ENCODE data around the gene CCDC116.
A peak's percentile ranks its signal among the peaks of the same experiment; 100 is the strongest.
"Not testable (repeated sequence)": the region's sequence is repeated elsewhere in the genome, so short reads cannot be mapped to it uniquely, and the experiment has no call there.

Gene CCDC116

GRCh38 chr22:21609556-21610157 lies 22.9 kb upstream of the CCDC116 start:
- not testable (repeated sequence) for DNase-seq (ENCODE audit: low read depth in 4 of 4, low spot score in 1 of 4)

- no peak for DNase-seq (ENCODE audit: low read depth in 4 of 4, low spot score in 1 of 4)
These were observed 21.2 kb upstream of the CCDC116 start for GRCh38 chr22:21611210-21611977.

DNA sequence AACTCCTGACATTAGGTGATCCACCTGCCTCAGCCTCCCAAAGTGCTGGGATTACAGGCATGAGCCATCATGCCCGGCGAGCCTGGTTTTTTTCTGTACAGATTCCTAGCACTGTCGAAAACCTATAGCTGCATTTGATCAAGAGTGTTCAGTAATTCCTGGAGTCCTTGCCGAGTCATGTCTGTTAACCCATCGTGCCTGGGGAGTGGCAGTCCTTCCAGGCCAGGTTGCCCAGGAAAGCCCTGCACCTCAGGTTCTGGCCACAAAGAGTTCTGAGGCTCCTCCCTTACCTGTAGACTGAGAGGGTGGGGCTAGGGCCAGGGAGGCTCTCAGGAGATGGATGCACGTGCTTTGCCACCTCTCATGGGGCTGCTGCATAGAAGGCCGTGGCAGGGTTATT lies 19.7 kb upstream of the CCDC116 start:
- DNase-seq (ENCODE audit: low read depth in 4 of 4, low spot score in 1 of 4): no peak

DNA sequence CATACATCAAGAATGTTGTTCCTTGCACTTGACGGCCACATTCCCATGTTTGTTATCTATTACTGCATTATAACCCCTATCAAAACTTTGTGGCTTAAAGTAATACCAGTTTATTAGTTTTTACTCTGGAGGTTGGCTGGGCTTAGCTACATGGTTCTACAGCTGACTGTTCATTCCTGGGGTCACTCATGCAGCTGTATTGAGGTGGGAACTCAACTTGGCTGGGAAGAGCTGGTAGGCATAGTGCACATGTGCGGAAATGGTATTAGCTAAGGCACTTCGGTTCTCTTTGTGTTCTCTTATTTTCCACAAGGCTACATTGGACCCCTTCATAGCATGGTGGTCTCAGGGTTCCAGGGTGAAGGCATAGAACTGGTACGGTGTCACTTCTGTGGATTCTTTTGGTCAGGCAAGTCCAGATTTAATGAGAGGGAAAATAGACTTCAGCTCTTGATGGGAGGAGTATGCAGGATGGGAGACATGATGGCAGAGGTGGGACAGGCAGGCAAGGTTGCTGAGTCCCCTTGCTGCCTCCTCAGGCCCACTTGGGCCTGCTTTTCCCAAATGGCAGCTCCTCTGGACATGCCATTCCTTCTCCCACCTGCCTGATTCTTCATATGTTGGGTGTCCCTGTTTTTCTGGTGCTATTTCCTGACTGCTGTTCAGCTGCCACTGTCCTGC lies 18.9 kb upstream of the CCDC116 start:
- DNase-seq (ENCODE audit: low read depth in 4 of 4, low spot score in 1 of 4): no peak

DNA sequence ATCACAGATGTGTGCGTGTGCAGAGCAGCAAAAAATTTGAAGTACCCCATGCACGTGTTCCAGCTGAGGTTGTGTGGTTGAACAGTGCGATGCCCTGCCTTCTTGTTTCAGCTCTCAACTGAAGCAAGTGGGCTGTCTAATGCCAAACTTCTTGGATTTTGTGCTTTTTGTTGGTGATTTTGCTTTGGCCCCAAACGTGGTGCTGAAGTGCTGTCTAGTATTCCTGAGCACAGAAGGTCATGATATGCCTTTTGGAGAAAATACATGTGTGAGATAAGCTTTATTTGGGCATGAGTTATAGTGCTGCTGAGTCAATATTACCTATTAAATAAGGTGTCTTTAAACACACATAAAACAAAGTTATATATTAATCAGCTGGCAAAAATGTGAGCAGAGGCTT lies 16.8 kb upstream of the CCDC116 start:
- DNase-seq (ENCODE audit: low read depth in 4 of 4, low spot score in 1 of 4): no peak

DNA sequence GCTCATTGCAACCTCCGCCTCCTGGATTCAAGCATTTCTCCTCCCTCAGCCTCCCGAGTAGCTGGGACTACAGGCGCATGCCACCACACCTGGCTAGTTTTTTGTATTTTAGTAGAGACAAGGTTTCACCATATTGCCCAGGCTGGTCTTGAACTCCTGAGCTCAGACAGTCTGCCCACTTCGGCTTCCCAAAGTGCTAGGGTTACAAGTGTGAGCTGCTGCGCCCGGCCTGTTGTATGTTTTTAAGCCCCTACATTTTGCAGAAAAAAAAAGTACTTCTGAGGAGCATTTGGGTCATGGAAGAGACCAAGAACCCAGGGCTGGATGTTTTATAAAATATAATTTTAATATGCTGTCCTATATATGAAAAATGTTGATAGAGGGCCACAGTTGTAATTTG lies 15.2 kb upstream of the CCDC116 start:
- not testable (repeated sequence) for DNase-seq (ENCODE audit: low read depth in 4 of 4, low spot score in 1 of 4)

DNA sequence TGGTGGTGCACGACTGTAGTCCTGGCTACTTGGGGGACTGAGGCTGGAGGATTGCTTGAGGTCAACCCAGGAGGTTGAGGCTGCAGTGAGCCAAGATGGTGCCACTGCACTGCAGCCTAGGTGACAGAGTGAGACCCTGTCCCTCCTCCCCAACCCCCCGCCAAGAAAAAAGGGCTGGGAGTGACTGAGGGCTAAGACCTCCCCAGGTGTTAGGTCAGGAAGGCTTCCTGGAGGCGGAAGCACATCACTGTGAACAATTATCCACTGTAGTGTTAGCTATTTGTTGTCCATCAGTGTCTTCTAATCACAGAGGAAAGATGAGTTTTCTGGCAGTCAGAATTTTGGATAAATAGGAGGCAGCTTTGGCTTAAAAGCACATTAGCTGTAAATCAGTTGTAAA lies 11.5 kb upstream of the CCDC116 start:
- DNase-seq (ENCODE audit: low read depth in 4 of 4, low spot score in 1 of 4): no peak

DNA sequence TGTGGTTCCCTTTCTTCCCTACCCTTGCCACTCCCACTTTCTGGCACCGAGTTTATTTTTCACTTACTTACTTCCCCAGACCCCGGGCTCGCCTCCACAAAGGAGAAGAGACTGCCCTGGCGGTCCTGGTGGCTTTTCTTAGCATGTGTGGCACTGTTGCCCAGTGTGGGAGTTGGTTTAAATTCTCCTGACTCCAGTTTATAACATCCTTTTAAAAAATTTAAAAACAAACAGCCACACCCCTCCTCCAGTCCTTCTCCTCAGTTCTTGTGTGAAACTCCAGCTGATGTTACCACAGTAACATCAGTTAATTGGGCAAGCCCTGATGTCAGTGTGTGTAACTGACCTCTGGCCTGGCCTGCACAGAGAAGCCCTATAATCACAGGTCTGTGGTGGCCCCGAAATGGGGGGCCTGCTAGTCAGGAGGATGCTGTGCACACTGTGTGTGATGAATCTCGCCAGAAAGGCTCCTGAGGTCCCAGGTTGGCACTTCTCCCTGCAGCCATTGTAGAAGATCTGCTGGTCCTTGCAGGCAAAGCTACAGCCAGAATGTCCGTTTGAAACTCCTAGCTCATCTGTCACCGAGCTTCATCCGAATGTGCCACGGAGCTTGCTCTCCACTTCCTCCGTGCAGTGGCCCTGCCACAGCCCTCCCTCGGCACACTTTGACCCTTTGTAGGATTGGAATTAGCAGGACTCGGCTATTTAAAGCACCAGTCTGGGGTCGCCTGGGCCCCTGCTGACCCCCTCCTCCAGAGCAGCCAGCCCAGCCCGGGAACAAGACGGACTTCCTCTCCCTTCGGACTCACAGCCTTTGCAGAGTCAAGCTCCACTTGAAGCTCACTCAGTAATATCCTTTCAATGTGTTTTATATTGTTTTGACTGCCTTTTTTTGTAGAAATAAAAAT lies 10.3 kb upstream of the CCDC116 start:
- no peak for DNase-seq (ENCODE audit: low read depth in 4 of 4, low spot score in 1 of 4)

DNA sequence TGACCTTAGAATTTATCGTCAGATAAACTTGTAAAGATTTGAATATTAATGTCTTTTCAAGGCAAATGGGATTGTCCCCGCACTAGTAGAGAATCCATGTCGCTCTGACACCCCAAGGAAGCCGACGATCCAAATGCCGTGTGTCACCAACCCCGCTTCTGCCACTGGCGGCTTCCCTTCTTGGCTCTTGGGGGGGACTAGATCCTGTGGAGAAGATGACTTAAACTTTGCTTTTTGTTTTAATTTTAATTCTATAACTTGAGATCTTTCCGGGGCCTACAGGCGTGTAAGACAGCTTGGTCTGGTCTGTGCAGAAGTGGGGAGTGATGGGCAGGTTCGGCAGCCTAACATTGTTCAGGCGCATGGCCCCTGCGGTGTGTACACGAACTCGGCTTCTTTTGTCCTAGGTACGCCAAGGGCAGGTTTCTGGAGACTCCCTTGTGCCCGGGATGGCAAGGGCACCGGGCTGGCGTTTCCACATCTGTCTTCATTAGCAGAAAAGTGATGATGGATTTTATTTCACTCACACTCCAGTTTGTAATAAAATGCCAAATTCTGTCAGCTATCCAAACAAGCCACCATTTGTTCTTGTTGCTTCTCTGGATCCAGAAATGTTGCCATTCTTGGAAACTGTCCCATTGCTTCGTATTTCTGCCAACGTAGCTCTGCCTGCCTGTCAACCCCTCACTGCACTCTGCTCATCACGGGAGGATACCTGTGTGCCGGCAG lies 9.5 kb upstream of the CCDC116 start:
- DNase-seq (ENCODE audit: low read depth in 4 of 4, low spot score in 1 of 4): no peak

- no peak for DNase-seq (ENCODE audit: low read depth in 4 of 4, low spot score in 1 of 4)
These were observed 9.0 kb upstream of the CCDC116 start for GRCh38 chr22:21623648-21623970.

DNA sequence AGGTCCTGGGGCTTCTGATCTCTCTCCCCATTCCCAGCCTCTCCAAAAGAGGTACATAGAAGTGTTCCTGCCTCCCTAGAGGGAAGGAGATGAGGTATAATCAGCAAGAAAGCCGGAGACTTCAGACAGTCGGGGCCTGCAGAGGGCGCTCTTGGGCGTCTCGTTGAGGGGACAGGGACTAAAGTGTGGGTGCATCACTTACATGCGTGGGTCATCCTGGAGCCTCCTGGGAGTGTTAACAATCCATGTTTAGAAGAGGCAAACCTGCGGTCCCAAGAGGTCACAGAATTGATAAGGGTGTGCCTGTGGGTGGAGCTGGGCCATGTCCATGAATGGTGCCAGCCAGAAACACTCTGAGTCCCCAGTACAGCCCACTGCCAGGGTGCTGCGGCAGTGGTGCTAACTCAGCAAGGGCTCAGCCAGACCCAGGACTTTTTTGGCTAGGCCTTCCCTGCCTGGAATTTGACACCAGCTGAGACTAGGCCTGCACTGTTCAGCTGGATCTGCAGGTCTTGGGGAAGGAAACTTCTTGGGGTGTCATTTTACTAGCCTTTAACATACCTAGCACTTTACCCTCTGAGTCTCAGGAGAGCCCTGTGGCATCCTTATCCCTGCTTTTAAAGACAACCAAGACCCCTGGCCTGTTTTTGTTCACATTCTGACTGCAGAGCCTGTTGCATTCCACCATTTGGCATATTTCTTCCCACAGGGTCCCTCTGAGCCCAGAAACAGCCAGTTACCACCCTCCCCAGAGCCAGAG lies 8.3 kb upstream of the CCDC116 start:
- DNase-seq (ENCODE audit: low read depth in 4 of 4, low spot score in 1 of 4): no peak

DNA sequence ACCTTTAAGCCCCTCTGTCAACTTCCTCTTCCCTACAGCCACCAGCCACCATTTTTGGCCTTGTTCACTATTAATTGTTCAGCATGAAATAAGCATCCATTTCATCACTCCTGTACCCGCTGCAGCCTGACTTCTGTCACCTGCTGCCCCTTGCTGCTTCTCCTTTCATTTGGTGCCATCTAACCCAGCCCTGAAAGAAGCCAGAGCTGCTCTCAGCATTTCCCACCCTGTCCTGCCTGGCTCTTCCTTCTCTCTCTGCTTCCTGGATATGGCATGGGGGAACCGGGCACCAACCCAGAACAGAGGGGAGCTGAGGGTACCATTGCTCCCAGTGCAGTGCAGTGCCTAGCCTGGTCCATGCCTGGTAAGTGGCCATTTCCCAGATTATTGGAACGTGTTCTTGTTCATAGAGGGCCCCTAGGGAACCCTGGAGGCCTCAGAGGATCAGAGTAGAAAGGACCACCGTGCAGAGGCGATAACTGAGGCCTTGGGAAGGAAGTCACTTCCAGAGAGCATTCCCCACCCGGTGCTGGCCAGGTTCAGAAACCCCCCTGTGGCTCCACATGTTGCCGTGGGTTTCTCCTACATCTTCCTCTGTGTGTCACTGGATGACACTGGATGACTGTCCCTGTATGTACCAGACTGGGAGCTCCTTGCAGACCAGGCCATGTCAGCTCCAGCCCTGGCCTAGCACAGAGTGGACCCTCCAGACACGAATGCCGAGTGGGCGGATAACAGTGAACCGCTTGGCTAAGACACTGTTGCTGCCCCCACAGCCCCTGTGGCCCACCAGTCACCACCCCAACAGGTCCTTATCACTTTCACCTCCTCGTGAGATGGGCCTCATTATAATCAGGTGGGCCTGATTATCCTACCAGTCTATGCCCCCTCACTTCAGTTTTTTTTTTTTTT lies 7.4 kb upstream of the CCDC116 start:
- DNase-seq (ENCODE audit: low read depth in 4 of 4, low spot score in 1 of 4): no peak

GRCh38 chr22:21626073-21626734 lies 6.4 kb upstream of the CCDC116 start:
- DNase-seq (ENCODE audit: low read depth in 4 of 4, low spot score in 1 of 4): no peak

- DNase-seq (ENCODE audit: low read depth in 4 of 4, low spot score in 1 of 4): no peak
These were observed 5.7 kb upstream of the CCDC116 start for GRCh38 chr22:21626735-21627469.

GRCh38 chr22:21628386-21629254 lies 3.9 kb upstream of the CCDC116 start:
- DNase-seq (ENCODE audit: low read depth in 4 of 4, low spot score in 1 of 4): no peak

GRCh38 chr22:21629255-21630149 lies 3.1 kb upstream of the CCDC116 start, which contains the start of gene YDJC:
Gene YDJC, minus strand, starts transcription at chr22:21630022. Its CDS starts 8 bp downstream, at chr22:21630014.
- DNase-seq (ENCODE audit: low read depth in 4 of 4, low spot score in 1 of 4): peak; percentile 93 to 95 (median 94)
